HTR-8/SVneo (cell line): ENCODE data around the gene RBM26.

Experiments used
- DNase-seq: peaks from one replicate; pipeline ENCODE4 v3.0.0; 2011; ENCODE audit warnings: low spot score, mixed read lengths; ENCODE audit not compliant: insufficient read length
- FAIRE-seq: peaks from 2 replicates; lab custom pipeline; 2011; peaks lifted over from hg19 to GRCh38; lab: Jason Lieb, UNC

Gene RBM26

GRCh38 chr13:79405831-79406596, at the start of gene RBM26:
Gene RBM26 (minus strand): TSS chr13:79406255. CDS start chr13:79405774, 481 bp downstream.
- no peak for FAIRE-seq
- peak; percentile 73 for DNase-seq

- DNase-seq (no peak), FAIRE-seq (no peak)
These were observed 49.3 kb upstream of the RBM26 start for GRCh38 chr13:79455331-79455730.

- DNase-seq, result no peak
- FAIRE-seq, result no peak
These were observed 46.3 kb upstream of the RBM26 start for GRCh38 chr13:79452239-79452913.

- peak; percentile 26 for FAIRE-seq
- peak; percentile 31 for DNase-seq
These were observed 45.5 kb upstream of the RBM26 start for GRCh38 chr13:79451500-79451962.

- FAIRE-seq (no peak), DNase-seq (no peak)
These were observed 44.1 kb upstream of the RBM26 start for GRCh38 chr13:79450110-79450509.

- FAIRE-seq (no peak), DNase-seq (no peak)
These were observed 42.4 kb upstream of the RBM26 start for GRCh38 chr13:79448413-79448812.

GRCh38 chr13:79447741-79448140, 41.7 kb upstream of the RBM26 start:
- FAIRE-seq (no peak), DNase-seq (no peak)

- FAIRE-seq (no peak), DNase-seq (no peak)
These were observed 41.1 kb upstream of the RBM26 start for GRCh38 chr13:79447141-79447540.

- no peak for DNase-seq
These were observed 40.1 kb upstream of the RBM26 start for GRCh38 chr13:79445968-79446645.

GRCh38 chr13:79442706-79443105, 36.7 kb upstream of the RBM26 start:
- FAIRE-seq, result no peak
- no peak for DNase-seq

More at GRCh38 chr13:79445968-79446645, 40.1 kb upstream of the RBM26 start:
- no peak for FAIRE-seq

- FAIRE-seq, result no peak
These were observed 36.2 kb upstream of the RBM26 start for GRCh38 chr13:79442221-79442620.

GRCh38 chr13:79440958-79441528, 35.0 kb upstream of the RBM26 start:
- FAIRE-seq, result no peak
- no peak for DNase-seq

More at GRCh38 chr13:79442221-79442620, 36.2 kb upstream of the RBM26 start:
- DNase-seq, result no peak

- no peak for FAIRE-seq
These were observed 33.2 kb upstream of the RBM26 start for GRCh38 chr13:79439275-79439674.

GRCh38 chr13:79435561-79435990, 29.5 kb upstream of the RBM26 start:
- DNase-seq (no peak), FAIRE-seq (no peak)

More at GRCh38 chr13:79439275-79439674, 33.2 kb upstream of the RBM26 start:
- DNase-seq, result no peak

- no peak for FAIRE-seq
These were observed 28.5 kb upstream of the RBM26 start for GRCh38 chr13:79434556-79434955.

GRCh38 chr13:79432992-79433391, 26.9 kb upstream of the RBM26 start:
- FAIRE-seq, result no peak
- no peak for DNase-seq

More at GRCh38 chr13:79434556-79434955, 28.5 kb upstream of the RBM26 start:
- DNase-seq, result no peak

- FAIRE-seq (no peak), DNase-seq (no peak)
These were observed 26.0 kb upstream of the RBM26 start for GRCh38 chr13:79432086-79432485.

GRCh38 chr13:79429309-79429708, 23.3 kb upstream of the RBM26 start:
- DNase-seq (no peak), FAIRE-seq (no peak)

GRCh38 chr13:79427883-79428282, 21.8 kb upstream of the RBM26 start:
- DNase-seq (no peak), FAIRE-seq (no peak)

- DNase-seq (no peak), FAIRE-seq (no peak)
These were observed 21.2 kb upstream of the RBM26 start for GRCh38 chr13:79427265-79427664.
